GM12878 (cell line): Measurements from ENCODE around the gene BARX2. TPM values are rescaled to one million over a fixed set of nuclear protein-coding genes. Genes with fewer than 3 reads are reported as not detected.

ENCODE experiments used
- ATAC-seq: fragments of 200-7000 bp; cut with Tn5 transposase; 3 replicates; pipeline ENCODE4 v1.9.1; 2020; ENCODE audit warnings: mild to moderate bottlenecking, moderate library complexity
- BruUV-seq: library from RNA; stranded (reverse); fragments of 400-500 nt; replicated peaks from 2 replicates; lab custom pipeline; 2021; lab: Mats Ljungman, UMichigan
- CTCF ChIA-PET: fragments of 300-600 bp; sonication (Branson Sonifier 250); formaldehyde crosslinking; extraction: SDS; loops from one replicate; lab custom pipeline; 2021; ENCODE audit warnings: inconsistent platforms; lab: Yijun Ruan, JAX
- POLR2A ChIA-PET: fragments of 350-600 bp; formaldehyde crosslinking; extraction: SDS; loops from one replicate; lab custom pipeline; 2021; ENCODE audit warnings: inconsistent platforms; lab: Charles Lee
- RAD21 ChIA-PET: fragments of 300-600 bp; sonication (Branson Sonifier 250); formaldehyde crosslinking; loops from one replicate; lab custom pipeline; 2023; ENCODE audit warnings: antibody characterized with exemption; ENCODE audit not compliant: unreplicated experiment; lab: Charles Lee
- SMC1A ChIA-PET: fragments of 300-600 bp; sonication (Branson Sonifier 250); formaldehyde crosslinking; loops from one replicate; lab custom pipeline; 2023; ENCODE audit not compliant: unreplicated experiment, uncharacterized antibody; lab: Charles Lee
- DNase-seq: peaks from one replicate; pipeline ENCODE4 v3.0.0-alpha.2; 2011; ENCODE audit warnings: low read depth, low spot score
- FAIRE-seq: peaks from 3 replicates; lab custom pipeline; 2011; peaks lifted over from hg19 to GRCh38; lab: Jason Lieb, UNC
- H2AFZ ChIP-seq: 2 replicates; pipeline ENCODE4 v1.6.0; 2011; ENCODE audit warnings: low read depth, low read length, control low read depth; ENCODE audit not compliant: control insufficient read depth
- H3K27ac ChIP-seq: 2 replicates; pipeline ENCODE4 v1.5.1; 2011; ENCODE audit warnings: control low read depth; ENCODE audit not compliant: control insufficient read depth, insufficient read depth
- H3K27me3 ChIP-seq, 2 experiments: replicated peaks in 1 of 2; 2 replicates each; pipeline versions ENCODE4 v1.6.0 to v1.6.1; 2011; ENCODE audit warnings: low read length in 1 of 2; ENCODE audit not compliant: control insufficient read depth in 2 of 2, insufficient read depth in 2 of 2
- H3K36me3 ChIP-seq, 2 experiments: 2 replicates each; pipeline ENCODE4 v1.5.1; 2011; ENCODE audit warnings: low read length in 1 of 2; ENCODE audit not compliant: control insufficient read depth in 2 of 2, insufficient read depth in 2 of 2
- H3K4me1 ChIP-seq: 2 replicates; pipeline ENCODE4 v1.6.1; 2011; ENCODE audit warnings: mild to moderate bottlenecking, low read length, moderate library complexity, mixed read lengths; ENCODE audit not compliant: control insufficient read depth, insufficient read depth
- H3K4me2 ChIP-seq: 2 replicates; pipeline ENCODE4 v1.6.0; 2011; ENCODE audit warnings: control low read depth; ENCODE audit not compliant: control insufficient read depth, insufficient read depth
- H3K4me3 ChIP-seq: fragments of 200-600 bp; sonication (generic); 2 replicates; pipeline ENCODE4 v1.5.1; 2016
- H3K79me2 ChIP-seq: 2 replicates; pipeline ENCODE4 v1.6.0; 2011; ENCODE audit warnings: low read length; ENCODE audit not compliant: control insufficient read depth, insufficient read depth
- H3K9ac ChIP-seq: 2 replicates; pipeline ENCODE4 v1.8.0; 2011; ENCODE audit warnings: low read length, control low read depth, mixed read lengths; ENCODE audit not compliant: control insufficient read depth, insufficient read depth
- H3K9me3 ChIP-seq: replicated peaks from 3 replicates; pipeline ENCODE4 v1.5.1; 2011; ENCODE audit warnings: mild to moderate bottlenecking, low read length; ENCODE audit not compliant: control insufficient read depth, insufficient read depth
- H4K20me1 ChIP-seq: 2 replicates; pipeline ENCODE4 v1.6.0; 2011; ENCODE audit not compliant: control insufficient read depth, insufficient read depth
- CREM ChIP-seq: IDR thresholded peaks from 2 replicates; pipeline ENCODE4 v1.6.1; 2014; ENCODE audit warnings: antibody characterized with exemption, low read depth
- E4F1 ChIP-seq: fragments of 450-650 bp; IDR thresholded peaks from 2 replicates; pipeline ENCODE4 v1.6.1; 2018; ENCODE audit warnings: borderline replicate concordance, mild to moderate bottlenecking; ENCODE audit not compliant: partially characterized antibody
- IKZF2 ChIP-seq, 2 experiments: fragments of 450-650 bp; IDR thresholded peaks; 2 replicates each; pipeline ENCODE4 v1.6.1; 2017; ENCODE audit warnings: mild to moderate bottlenecking in 2 of 2, moderate library complexity in 2 of 2
- KAT2A ChIP-seq: conservative IDR thresholded peaks from 2 replicates; pipeline ENCODE4 v1.6.1; 2011; ENCODE audit warnings: low read depth, low read length; ENCODE audit not compliant: control insufficient read depth
- NKRF ChIP-seq: fragments of 450-650 bp; conservative IDR thresholded peaks from 2 replicates; pipeline ENCODE4 v1.6.1; 2017; ENCODE audit warnings: mild to moderate bottlenecking, moderate library complexity
- PAX5 ChIP-seq: IDR thresholded peaks from 2 replicates; pipeline ENCODE4 v1.6.1; 2011; ENCODE audit warnings: low read depth, low read length, borderline replicate concordance
- POLR2AphosphoS5 ChIP-seq: IDR thresholded peaks from 2 replicates; pipeline ENCODE4 v1.6.1; 2011; ENCODE audit warnings: mild to moderate bottlenecking, low read length, inconsistent platforms
- TCF12 ChIP-seq: IDR thresholded peaks from 2 replicates; pipeline ENCODE4 v1.6.1; 2011; ENCODE audit warnings: low read depth, mild to moderate bottlenecking, low read length
- ZNF207 ChIP-seq: fragments of 450-650 bp; IDR thresholded peaks from 2 replicates; pipeline ENCODE4 v1.6.1; 2014; ENCODE audit warnings: antibody characterized with exemption, mild to moderate bottlenecking, borderline replicate concordance
- WGBS: methylation state at CpG from one replicate; pipeline ENCODE4 v1.1.6; 2016; ENCODE audit warnings: low lambda C conversion rate; ENCODE audit not compliant: insufficient replicate concordance, insufficient coverage; ENCODE audit errors: missing lambda C conversion rate; 5-methylcytosine and 5-hydroxymethylcytosine counted together
- in situ Hi-C: fragments of 300-500 bp; cut with MboI; formaldehyde crosslinking; loops from 9 replicates; pipeline ENCODE4 v1.14.3; 2018; ENCODE audit warnings: mixed read lengths
- intact Hi-C: fragments of 100-400 bp; cut with micrococcal nuclease; formaldehyde crosslinking; loops from one replicate; pipeline ENCODE4 v1.14.2; 2022; ENCODE audit not compliant: unreplicated experiment
- polyA plus RNA-seq, 11 experiments: library from polyadenylated mRNA; depleted of rRNA in 4 of 11; unstranded in 6 of 11; stranded (reverse) in 5 of 11; fragments of >200 nt; fragmentation: Nextera tagmentation in 4 of 11; fragmentation: Illumina TruSeq in 1 of 11; extraction: Ambion mirVana in 4 of 11; extraction: Trizol in 1 of 11; gene quantifications; 1 replicate in 1 of 11; 2 replicates in 10 of 11; pipeline versions ENCODE4 v1.2.1 to v1.2.3, GENCODE V29; 2011 to 2016; ENCODE audit warnings: inconsistent platforms in 2 of 11, missing spikeins in 2 of 11, low read depth in 1 of 11
- total RNA-seq, 4 experiments: library from RNA; depleted of rRNA in 3 of 4; stranded (reverse); fragments of >200 nt in 3 of 4; fragmentation: Illumina TruSeq in 1 of 4; extraction: Trizol in 1 of 4; gene quantifications; 2 replicates each; pipeline versions ENCODE4 v1.2.1 to v1.2.3, GENCODE V29; 2013 to 2021
- TF ChIP-seq, protein P1 (sequence below): fragments of 450-650 bp; IDR thresholded peaks from 2 replicates; pipeline ENCODE4 v1.6.1; 2017; ENCODE audit warnings: mild to moderate bottlenecking, moderate library complexity
- TF ChIP-seq, protein P2 (sequence below): fragments of 450-650 bp; formaldehyde crosslinking; IDR thresholded peaks from 2 replicates; pipeline ENCODE4 v1.4.0; 2020; ENCODE audit warnings: mild to moderate bottlenecking, moderate library complexity

Gene BARX2
- total and polyA plus RNA-seq, 10 of the 15 experiments (the other 5 are each of a cell fraction or from before 2014, with no cell fraction given): 0.07 to 0.84 TPM; not detected in 8

DNA sequence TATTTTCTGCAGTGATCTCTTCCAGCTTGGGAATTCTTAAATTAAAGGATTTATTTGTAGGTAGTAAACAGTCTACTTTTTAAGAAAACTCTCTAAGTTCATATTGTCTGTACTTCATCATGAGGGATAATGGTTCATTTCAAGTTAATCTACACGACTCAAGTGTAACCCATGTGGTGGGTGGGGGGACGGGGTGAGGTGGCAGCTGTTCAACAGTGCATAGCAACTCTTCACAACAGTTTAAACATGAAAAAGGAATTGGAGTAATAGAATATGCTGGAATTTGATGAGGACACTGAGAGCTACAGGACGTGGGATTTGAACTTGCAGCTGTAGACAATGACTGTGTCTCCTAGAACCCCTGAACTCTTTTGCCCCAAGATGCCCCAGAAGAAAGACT is 20.8 kb downstream of the BARX2 start:
- no peak overlapping the region for H3K9ac ChIP-seq
- RAD21 ChIA-PET: interaction anchor here (0.7 kb wide), 1 partner anchor 10 kb away, joined by 4 read pairs; no protein-coding TSS in a partner anchor
- SMC1A ChIA-PET: interaction anchor here (1.1 kb wide), 1 partner anchor 12 kb away, joined by 3 read pairs; no protein-coding TSS in a partner anchor
- no peak overlapping the region for H3K27ac ChIP-seq
- DNase-seq (no peak), ATAC-seq (no peak), FAIRE-seq (no peak)
- CTCF ChIA-PET: interaction anchor here (2.9 kb wide), 1 partner anchor 13 kb away, joined by 8 read pairs; no protein-coding TSS in a partner anchor
- intact Hi-C loops (no loop called here), in situ Hi-C loops (no loop called here)
- no peak overlapping the region for H3K4me2 ChIP-seq
- WGBS: 0% methylated on average over 3 of the region's 3 CpGs
- POLR2A ChIA-PET: no interaction called here
- H2AFZ ChIP-seq: no peak overlapping the region
- no peaks in the 10 kb centered on the region for H4K20me1 ChIP-seq
- H3K36me3 ChIP-seq: no peaks in the 10 kb centered on the region
- no peak overlapping the region for H3K4me3 ChIP-seq
- no peaks in the 10 kb centered on the region for H3K79me2 ChIP-seq
- H3K4me1 ChIP-seq: no peaks in the 10 kb centered on the region
- no peak for TF ChIP-seq IKZF2 (IDR thresholded peaks at IDR 0.05)
- no peak for TF ChIP-seq PAX5
- TF ChIP-seq CREM: no peak
- TF ChIP-seq, protein P1, sequence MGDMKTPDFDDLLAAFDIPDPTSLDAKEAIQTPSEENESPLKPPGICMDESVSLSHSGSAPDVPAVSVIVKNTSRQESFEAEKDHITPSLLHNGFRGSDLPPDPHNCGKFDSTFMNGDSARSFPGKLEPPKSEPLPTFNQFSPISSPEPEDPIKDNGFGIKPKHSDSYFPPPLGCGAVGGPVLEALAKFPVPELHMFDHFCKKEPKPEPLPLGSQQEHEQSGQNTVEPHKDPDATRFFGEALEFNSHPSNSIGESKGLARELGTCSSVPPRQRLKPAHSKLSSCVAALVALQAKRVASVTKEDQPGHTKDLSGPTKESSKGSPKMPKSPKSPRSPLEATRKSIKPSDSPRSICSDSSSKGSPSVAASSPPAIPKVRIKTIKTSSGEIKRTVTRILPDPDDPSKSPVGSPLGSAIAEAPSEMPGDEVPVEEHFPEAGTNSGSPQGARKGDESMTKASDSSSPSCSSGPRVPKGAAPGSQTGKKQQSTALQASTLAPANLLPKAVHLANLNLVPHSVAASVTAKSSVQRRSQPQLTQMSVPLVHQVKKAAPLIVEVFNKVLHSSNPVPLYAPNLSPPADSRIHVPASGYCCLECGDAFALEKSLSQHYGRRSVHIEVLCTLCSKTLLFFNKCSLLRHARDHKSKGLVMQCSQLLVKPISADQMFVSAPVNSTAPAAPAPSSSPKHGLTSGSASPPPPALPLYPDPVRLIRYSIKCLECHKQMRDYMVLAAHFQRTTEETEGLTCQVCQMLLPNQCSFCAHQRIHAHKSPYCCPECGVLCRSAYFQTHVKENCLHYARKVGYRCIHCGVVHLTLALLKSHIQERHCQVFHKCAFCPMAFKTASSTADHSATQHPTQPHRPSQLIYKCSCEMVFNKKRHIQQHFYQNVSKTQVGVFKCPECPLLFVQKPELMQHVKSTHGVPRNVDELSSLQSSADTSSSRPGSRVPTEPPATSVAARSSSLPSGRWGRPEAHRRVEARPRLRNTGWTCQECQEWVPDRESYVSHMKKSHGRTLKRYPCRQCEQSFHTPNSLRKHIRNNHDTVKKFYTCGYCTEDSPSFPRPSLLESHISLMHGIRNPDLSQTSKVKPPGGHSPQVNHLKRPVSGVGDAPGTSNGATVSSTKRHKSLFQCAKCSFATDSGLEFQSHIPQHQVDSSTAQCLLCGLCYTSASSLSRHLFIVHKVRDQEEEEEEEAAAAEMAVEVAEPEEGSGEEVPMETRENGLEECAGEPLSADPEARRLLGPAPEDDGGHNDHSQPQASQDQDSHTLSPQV: no peak
- no peak for TF ChIP-seq E4F1
- TF ChIP-seq POLR2AphosphoS5: no peak
- no peak for TF ChIP-seq TCF12
- no peak for TF ChIP-seq ZNF207
- TF ChIP-seq NKRF: no peak
- TF ChIP-seq KAT2A: no peak
- TF ChIP-seq, protein P2, sequence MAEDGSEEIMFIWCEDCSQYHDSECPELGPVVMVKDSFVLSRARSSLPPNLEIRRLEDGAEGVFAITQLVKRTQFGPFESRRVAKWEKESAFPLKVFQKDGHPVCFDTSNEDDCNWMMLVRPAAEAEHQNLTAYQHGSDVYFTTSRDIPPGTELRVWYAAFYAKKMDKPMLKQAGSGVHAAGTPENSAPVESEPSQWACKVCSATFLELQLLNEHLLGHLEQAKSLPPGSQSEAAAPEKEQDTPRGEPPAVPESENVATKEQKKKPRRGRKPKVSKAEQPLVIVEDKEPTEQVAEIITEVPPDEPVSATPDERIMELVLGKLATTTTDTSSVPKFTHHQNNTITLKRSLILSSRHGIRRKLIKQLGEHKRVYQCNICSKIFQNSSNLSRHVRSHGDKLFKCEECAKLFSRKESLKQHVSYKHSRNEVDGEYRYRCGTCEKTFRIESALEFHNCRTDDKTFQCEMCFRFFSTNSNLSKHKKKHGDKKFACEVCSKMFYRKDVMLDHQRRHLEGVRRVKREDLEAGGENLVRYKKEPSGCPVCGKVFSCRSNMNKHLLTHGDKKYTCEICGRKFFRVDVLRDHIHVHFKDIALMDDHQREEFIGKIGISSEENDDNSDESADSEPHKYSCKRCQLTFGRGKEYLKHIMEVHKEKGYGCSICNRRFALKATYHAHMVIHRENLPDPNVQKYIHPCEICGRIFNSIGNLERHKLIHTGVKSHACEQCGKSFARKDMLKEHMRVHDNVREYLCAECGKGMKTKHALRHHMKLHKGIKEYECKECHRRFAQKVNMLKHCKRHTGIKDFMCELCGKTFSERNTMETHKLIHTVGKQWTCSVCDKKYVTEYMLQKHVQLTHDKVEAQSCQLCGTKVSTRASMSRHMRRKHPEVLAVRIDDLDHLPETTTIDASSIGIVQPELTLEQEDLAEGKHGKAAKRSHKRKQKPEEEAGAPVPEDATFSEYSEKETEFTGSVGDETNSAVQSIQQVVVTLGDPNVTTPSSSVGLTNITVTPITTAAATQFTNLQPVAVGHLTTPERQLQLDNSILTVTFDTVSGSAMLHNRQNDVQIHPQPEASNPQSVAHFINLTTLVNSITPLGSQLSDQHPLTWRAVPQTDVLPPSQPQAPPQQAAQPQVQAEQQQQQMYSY: no peak
- no peaks in the 10 kb centered on the region for H3K9me3 ChIP-seq
- H3K27me3 ChIP-seq: no peaks in the 10 kb centered on the region; a peak in 1 of 4 replicates
- BruUV-seq: no TSS peak
